HG03460 (cell line): ENCODE results near the gene ARHGAP29.

ENCODE experiments used
- ATAC-seq: cut with Tn5 transposase; IDR thresholded peaks from one replicate; pipeline ENCODE4 v1.9.1; 2021; ENCODE audit not compliant: unreplicated experiment

ARHGAP29 gene

GRCh38 chr1:94260635-94261387, 23.4 kb upstream of the ARHGAP29 start:
- no peak for ATAC-seq

GRCh38 chr1:94259635-94260289, 22.4 kb upstream of the ARHGAP29 start:
- no peak for ATAC-seq

DNA sequence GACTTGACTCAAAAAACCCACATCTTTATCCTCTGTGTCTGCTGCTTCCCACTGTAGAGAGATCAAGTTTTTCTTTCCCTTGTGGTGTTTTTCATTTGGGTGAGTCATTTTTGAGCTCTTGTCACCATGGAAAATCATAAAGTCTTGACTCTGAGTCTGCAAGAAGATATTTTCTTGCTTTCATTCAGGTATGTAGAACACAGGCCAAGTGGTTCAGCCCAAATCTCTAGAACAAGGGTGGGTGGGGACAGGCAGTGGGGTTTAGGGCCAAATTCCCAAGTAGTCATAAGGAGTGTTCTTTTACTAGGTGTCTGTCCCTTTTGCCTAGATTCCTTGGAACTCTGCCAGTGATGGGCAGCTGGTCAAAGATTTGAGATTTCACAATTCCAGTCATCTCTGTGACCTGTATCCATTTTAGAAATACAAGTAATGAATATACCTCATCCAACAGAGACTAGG, 21.5 kb upstream of the ARHGAP29 start:
- ATAC-seq = no peak

DNA sequence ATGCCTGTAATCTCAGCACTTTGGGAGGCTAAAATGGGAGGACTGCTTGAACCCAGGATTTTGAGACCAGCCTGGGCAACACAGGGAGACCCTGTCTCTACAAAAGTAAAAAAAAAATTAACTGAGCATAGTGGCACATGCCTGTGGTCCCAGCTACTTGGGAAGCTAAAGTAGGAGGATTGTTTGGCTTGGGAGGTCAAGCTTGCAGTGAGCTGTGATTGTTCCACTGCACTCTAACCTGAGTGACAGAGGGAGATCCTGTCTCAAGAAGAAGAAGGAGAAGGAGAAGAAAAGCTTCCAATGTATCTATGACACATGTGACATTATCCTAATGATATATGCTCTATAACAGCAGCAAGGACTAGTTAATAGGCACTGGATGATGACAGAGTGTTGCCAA, 20.1 kb upstream of the ARHGAP29 start:
- no peak for ATAC-seq

DNA sequence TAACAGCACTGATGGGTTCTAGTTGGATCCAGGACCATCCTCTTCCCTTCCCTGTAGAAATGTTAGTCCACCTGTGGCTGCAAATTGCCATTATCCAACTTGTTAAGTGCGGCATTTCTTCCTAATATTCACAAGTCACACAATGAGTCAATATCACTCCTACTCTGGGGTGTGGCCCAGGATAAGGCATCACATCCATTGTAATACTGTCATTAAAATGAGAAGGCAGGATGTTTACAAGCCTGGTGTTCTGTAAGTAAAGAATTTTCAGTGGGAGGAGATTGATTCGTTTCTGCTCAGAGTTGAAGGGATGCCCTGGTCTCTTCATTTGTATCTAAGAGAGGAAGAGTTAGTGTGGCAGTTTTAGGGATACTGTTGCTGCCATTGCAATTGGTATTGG, 18.1 kb upstream of the ARHGAP29 start:
- no peak for ATAC-seq

- no peak for ATAC-seq
These were observed 16.9 kb upstream of the ARHGAP29 start for GRCh38 chr1:94254073-94254810.

GRCh38 chr1:94253456-94254017, 16.2 kb upstream of the ARHGAP29 start:
- no peak for ATAC-seq

GRCh38 chr1:94250341-94250740, 13.0 kb upstream of the ARHGAP29 start:
- no peak for ATAC-seq

- ATAC-seq = no peak
These were observed 11.7 kb upstream of the ARHGAP29 start for GRCh38 chr1:94248956-94249688.

DNA sequence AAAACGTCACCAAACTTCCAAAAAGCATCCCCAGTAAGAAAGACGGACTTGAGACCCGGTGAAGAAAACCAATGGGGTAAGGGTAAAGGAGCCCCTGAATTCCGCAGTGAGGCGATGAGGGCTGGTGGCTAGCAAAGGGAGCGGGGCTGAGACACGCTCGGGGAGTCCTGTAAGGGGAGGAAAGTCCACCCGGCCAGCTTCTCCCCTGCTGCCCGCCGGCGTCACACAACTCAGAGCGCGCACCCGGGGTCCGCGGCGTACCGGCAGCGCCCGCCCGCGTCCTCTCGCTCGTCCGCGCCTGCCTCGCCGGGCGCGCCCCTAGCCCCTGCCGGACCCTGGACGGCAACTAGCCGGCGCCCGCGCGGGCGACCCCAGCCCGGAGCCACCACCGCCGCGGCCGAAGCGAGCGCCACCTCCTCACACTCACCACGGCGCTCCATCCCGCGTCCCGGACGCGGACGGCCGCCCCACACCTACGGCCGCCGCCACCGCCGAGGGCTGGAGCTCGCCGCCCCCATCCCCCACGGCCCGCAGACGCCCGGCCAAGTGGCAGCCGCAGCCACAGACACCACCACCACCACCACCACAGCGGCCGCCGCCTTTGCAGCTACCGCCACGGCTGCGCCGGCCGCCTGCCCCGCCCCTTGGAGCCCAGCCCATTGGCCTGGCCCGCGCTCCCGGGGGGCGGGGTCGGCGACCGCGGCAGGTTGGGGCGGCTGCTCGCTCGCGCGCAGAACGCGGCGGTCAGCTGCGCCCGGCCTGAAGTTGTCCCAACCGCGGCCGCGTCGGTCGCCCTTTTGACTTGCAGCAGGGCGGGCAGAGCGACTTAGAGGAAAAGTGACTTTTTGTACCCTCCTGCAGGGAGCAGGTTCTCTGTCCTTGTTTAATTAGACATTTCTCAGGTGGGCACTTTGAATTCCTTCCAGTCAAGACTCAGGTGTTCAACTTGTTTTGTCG, 10.0 kb upstream of the ARHGAP29 start:
- ATAC-seq = peak; percentile 82

- no peak for ATAC-seq
These were observed 9.3 kb upstream of the ARHGAP29 start for GRCh38 chr1:94246692-94247137.

DNA sequence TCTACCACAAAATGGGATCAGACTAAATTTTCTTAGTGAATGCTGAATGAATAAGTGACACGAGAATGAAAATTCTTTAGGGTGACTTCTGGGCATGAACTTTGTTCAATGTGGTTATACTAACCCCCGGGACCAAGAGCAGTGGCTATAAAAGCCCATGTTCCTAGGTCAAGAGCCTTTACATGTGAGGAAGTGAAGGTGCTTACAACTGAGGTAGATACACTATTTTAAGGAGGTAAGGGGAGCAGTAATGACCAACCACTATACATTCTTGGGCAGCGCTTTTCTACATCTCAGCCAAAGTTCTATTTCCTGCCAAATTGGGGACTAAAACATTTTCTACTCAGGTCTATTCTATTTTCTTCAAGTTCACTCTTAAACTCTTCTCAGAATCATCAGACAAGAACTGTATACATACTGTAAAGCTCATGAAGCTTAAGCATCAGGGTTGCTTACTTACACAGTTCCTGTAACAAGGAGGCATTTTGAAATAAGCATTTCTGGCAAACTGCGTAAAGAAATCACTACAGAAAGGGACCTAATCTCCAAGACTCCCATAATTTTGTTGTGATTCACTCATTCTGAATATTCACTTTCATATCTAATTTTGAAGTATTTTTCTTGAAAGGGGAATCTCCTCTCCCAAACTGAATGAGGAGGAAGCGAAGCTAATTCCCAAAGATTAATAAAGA, 8.5 kb upstream of the ARHGAP29 start:
- no peak for ATAC-seq

- no peak for ATAC-seq
These were observed 7.4 kb upstream of the ARHGAP29 start for GRCh38 chr1:94244816-94245215.

- no peak for ATAC-seq
These were observed 6.3 kb upstream of the ARHGAP29 start for GRCh38 chr1:94243665-94244064.

GRCh38 chr1:94240822-94241221, 3.4 kb upstream of the ARHGAP29 start:
- no peak for ATAC-seq

DNA sequence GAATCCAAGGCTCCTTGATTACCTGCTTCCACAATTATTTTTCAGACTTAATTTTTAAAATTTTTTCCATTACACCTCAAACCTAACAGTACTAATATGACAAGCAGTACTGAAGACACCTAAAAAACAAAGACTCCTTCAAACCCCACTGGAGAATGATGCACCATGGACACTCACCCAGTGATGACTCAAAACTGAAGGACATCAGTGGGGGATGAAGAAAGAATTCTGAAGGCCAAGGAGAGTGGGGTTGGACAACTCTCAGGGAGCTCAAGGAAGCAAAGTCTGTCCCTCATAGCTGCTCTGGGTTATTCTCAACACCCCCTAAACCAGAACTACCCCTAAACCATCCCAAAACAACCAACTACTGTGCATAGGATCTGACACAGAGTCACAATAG, 2.4 kb upstream of the ARHGAP29 start:
- ATAC-seq = no peak

DNA sequence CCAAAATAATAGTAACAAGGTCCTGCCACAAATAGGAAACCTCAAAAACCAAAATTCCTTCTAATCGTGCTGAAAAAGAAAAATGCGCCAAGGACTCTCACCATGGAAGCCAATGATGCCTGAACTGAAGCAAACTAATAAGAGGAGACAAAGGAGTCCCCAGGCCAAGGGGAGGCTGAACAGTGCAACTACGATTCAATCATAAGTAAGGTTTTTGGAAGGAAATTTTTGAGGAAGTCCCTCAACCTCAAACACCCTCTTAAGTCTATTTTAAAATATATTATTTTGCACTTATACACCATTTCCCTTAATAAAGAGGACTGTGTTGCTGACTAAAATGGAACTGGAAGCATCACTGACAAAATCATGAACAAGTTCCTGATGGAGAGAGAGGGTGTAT, 1.7 kb upstream of the ARHGAP29 start:
- no peak for ATAC-seq

- peak; percentile 27 for ATAC-seq
These were observed 624 bp downstream of the ARHGAP29 start for GRCh38 chr1:94236630-94237290.
